ENCODE results near the gene AMZ2.
"Not testable (repeated sequence)": the region's sequence is repeated elsewhere in the genome, so short reads cannot be mapped to it uniquely, and the experiment has no call there.

- not testable (repeated sequence) for TF ChIP-seq POLR2AphosphoS5 (IDR thresholded peaks at IDR 0.05; ENCODE audit: low read depth); CTCF (conservative IDR thresholded peaks at IDR 0.05; ENCODE audit: low read depth in 2 of 2); NANOG (IDR thresholded peaks at IDR 0.05; ENCODE audit: borderline replicate concordance); REST (IDR thresholded peaks at IDR 0.05; ENCODE audit: unreplicated experiment); EZH2 (IDR thresholded peaks at IDR 0.05; ENCODE audit: low read depth, unreplicated experiment); EZH2phosphoT487 (IDR thresholded peaks at IDR 0.05; ENCODE audit: unreplicated experiment); STAT1 (IDR thresholded peaks at IDR 0.05; ENCODE audit: unreplicated experiment); ZNF331 (CRISPR knock-in tag; IDR thresholded peaks at IDR 0.05; ENCODE audit: low read depth); CREB1 (CRISPR knock-in tag; IDR thresholded peaks at IDR 0.05; ENCODE audit: low read depth); JUNB (IDR thresholded peaks at IDR 0.05; ENCODE audit: unreplicated experiment); ZNF462 (CRISPR knock-in tag; IDR thresholded peaks at IDR 0.05); ETS1 (IDR thresholded peaks at IDR 0.05); ZNF114 (CRISPR knock-in tag; IDR thresholded peaks at IDR 0.05)
These were observed 19.7 kb upstream of the AMZ2 start for GRCh38 chr17:68228039-68228680.

Measured in GM23338 (cell line).